Activated T-helper 2 cell treated with anti-CD3 and anti-CD28 coated beads, Interferon-gamma antibody, Interleukin-2, Interleukin-4, amounts not matched to agents 10 μg/mL and 5 μg/mL and 100 μg/mL, durations not matched to agents 14 hours and 24 hours and 36 hours (primary cell): ENCODE measurements around the gene MYZAP. TPM values are rescaled to one million over a fixed set of nuclear protein-coding genes. Genes with fewer than 3 reads are reported as not detected.

Experiments used
- DNase-seq: peaks from one replicate; pipeline ENCODE4 v3.0.0; 2021; ENCODE audit warnings: low spot score
- H3K27ac Mint-ChIP-seq: one replicate; pipeline ENCODE4 v1.8.0; 2021; ENCODE audit warnings: mixed read lengths
- H3K27me3 Mint-ChIP-seq: one replicate; pipeline ENCODE4 v1.8.0; 2021; ENCODE audit warnings: low read depth, mixed read lengths
- H3K36me3 Mint-ChIP-seq: one replicate; pipeline ENCODE4 v1.8.0; 2021; ENCODE audit warnings: low read depth, mixed read lengths
- H3K4me1 Mint-ChIP-seq: one replicate; pipeline ENCODE4 v1.8.0; 2021; ENCODE audit warnings: low read depth, mixed read lengths
- H3K4me3 Mint-ChIP-seq: one replicate; pipeline ENCODE4 v1.8.0; 2021; ENCODE audit warnings: low read depth, mild to moderate bottlenecking, moderate library complexity, mixed read lengths
- H3K9me3 Mint-ChIP-seq: one replicate; pipeline ENCODE4 v1.8.0; 2021; ENCODE audit warnings: mixed read lengths
- intact Hi-C: fragments of 100-400 bp; cut with micrococcal nuclease; formaldehyde crosslinking; loops from one replicate; pipeline ENCODE4 v1.15.1; 2023
- total RNA-seq: library from RNA; stranded (reverse); gene quantifications from 2 replicates; pipeline ENCODE4 v1.2.3, GENCODE V29; 2022

The MYZAP gene
- total RNA-seq, 1 donor from 2014 or later, result not detected

DNA sequence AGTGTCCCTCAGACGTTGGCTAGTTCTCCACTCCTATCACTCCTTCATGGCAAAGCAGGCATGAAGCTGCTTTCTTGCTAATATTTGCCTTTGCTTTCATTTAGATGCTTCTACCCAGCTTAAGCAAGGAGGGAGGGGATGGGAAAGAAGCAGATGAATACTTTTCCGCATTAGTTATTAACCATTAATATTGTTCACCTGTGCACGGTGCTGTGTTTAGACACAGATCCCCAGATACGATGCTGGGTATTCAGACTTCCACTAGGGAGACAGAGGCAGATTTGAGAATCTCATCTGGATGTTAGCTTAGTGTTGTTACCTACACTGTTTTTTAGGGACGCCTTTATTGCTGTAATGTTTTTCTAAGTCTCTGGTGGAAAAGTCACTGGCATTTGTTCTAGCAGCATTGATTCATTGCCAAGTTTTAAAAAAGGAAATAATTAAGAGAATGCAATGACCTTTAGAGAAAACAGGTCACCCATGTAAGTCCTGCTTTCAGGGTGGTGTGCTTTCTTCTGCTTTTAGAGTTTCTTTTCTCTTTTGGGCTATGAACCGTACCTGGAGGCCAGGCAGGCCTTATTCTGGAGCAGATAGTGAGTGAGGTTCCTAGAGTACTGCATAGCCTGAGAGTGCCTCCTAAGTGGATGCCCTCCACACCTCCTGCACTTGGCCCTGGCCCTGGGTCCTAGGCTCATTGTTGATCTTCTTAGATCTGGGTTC is 55.5 kb downstream of the MYZAP start:
- DNase-seq, result no peak
- Mint-ChIP-seq H3K9me3 (no peaks in the 10 kb centered on the region), H3K4me1 (peaks cover 4% of the 10 kb centered on the region), H3K4me3 (no peak overlapping the region), H3K27me3 (peaks cover 7% of the 10 kb centered on the region), H3K36me3 (no peaks in the 10 kb centered on the region), H3K27ac (no peak overlapping the region)
- intact Hi-C loops, result no loop called here

- intact Hi-C loops, result no loop called here
- Mint-ChIP-seq H3K27ac (no peak overlapping the region), H3K27me3 (peaks cover 7% of the 10 kb centered on the region), H3K4me3 (no peak overlapping the region), H3K4me1 (peaks cover 5% of the 10 kb centered on the region), H3K36me3 (no peaks in the 10 kb centered on the region), H3K9me3 (no peaks in the 10 kb centered on the region)
- DNase-seq, result no peak
These were observed 56.1 kb downstream of the MYZAP start for GRCh38 chr15:57647791-57648130.

DNA sequence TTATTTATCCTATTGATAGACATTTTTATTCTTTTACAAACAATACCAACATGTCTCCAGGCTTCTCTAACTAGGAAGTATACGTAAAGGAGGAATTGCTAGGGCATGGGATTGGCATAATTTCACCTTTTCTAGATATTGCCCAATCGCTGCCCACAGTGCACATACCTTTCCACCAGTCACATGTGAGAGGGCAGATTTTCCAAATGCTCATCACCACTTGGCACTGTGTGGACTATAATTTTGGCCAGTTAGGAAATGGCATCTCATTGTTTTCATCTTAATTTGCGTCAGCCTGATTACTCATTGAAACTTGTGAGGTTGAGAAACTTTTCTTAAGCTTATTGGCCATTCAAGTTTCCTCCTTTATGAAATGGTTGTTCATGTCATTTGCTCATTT is 57.4 kb downstream of the MYZAP start:
- Mint-ChIP-seq H3K27ac (no peak overlapping the region), H3K9me3 (no peaks in the 10 kb centered on the region), H3K4me1 (peaks cover 5% of the 10 kb centered on the region), H3K4me3 (no peak overlapping the region), H3K36me3 (no peaks in the 10 kb centered on the region), H3K27me3 (peaks cover 7% of the 10 kb centered on the region)
- DNase-seq, result no peak
- intact Hi-C loops, result no loop called here

GRCh38 chr15:57651445-57651844 is 59.7 kb downstream of the MYZAP start:
- Mint-ChIP-seq H3K9me3 (no peaks in the 10 kb centered on the region), H3K27me3 (peaks cover 3% of the 10 kb centered on the region), H3K27ac (no peak overlapping the region), H3K36me3 (no peaks in the 10 kb centered on the region), H3K4me1 (peaks cover 5% of the 10 kb centered on the region), H3K4me3 (no peak overlapping the region)
- intact Hi-C loops, result no loop called here
- DNase-seq, result no peak

DNA sequence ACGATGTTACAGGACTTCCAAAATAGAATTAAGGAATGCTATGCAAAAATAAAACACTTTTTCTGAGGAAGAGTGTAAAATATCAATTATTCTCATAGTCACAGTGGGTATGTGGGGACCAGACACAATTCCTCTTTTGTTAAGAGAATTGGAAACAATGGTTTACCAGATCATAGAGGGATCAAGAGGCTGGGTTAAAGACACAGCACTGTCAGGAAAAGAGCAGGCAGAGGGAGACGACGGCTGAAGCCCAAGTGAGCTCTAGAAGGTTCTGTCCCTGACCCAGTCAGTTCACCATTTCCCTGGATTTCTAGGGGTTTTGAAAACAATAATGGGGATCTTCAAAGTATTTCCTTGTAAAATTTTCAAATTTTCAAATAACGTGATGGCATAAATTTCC is 60.8 kb downstream of the MYZAP start:
- intact Hi-C loops, result no loop called here
- H3K36me3 Mint-ChIP-seq, result no peaks in the 10 kb centered on the region
- H3K27ac Mint-ChIP-seq, result no peak overlapping the region
- no peaks in the 10 kb centered on the region for H3K9me3 Mint-ChIP-seq
- H3K4me1 Mint-ChIP-seq, result peaks cover 5% of the 10 kb centered on the region
- no peak overlapping the region for H3K4me3 Mint-ChIP-seq
- H3K27me3 Mint-ChIP-seq, result peaks cover 5% of the 10 kb centered on the region
- no peak for DNase-seq

- Mint-ChIP-seq H3K4me3 (no peak overlapping the region), H3K27me3 (peaks cover 12% of the 10 kb centered on the region), H3K36me3 (no peaks in the 10 kb centered on the region), H3K9me3 (no peaks in the 10 kb centered on the region), H3K4me1 (peaks cover 5% of the 10 kb centered on the region), H3K27ac (no peak overlapping the region)
- DNase-seq, result no peak
- intact Hi-C loops, result no loop called here
These were observed 62.6 kb downstream of the MYZAP start for GRCh38 chr15:57654153-57654852.

GRCh38 chr15:57655053-57655452 is 63.3 kb downstream of the MYZAP start:
- Mint-ChIP-seq H3K27me3 (peaks cover 17% of the 10 kb centered on the region), H3K4me1 (peaks cover 5% of the 10 kb centered on the region), H3K9me3 (no peaks in the 10 kb centered on the region), H3K36me3 (no peaks in the 10 kb centered on the region), H3K4me3 (no peak overlapping the region), H3K27ac (no peak overlapping the region)
- intact Hi-C loops, result no loop called here
- DNase-seq, result no peak

DNA sequence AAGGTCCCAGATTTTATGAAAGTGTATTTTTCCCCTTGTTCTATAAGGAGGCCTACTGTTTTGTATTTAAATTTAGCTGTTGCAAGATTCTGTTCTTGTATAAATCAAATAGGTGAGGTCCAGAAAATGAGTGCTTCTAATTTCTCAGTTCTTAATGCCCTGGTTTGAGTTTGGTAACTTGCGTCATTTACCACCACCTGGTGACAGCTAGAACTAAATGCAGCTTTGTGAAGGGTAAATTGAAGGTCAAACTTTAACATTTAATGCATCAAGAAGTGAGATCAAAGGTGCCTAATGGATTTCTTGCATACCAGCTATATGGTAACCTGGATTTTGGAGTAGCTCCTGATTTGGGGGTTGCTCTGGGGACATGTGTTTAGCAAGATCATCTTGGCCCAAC is 64.1 kb downstream of the MYZAP start:
- H3K9me3 Mint-ChIP-seq, result no peaks in the 10 kb centered on the region
- no peak overlapping the region for H3K4me3 Mint-ChIP-seq
- no peak overlapping the region for H3K27ac Mint-ChIP-seq
- peaks cover 17% of the 10 kb centered on the region for H3K27me3 Mint-ChIP-seq
- DNase-seq, result no peak
- H3K4me1 Mint-ChIP-seq, result peaks cover 5% of the 10 kb centered on the region
- intact Hi-C loops, result no loop called here
- H3K36me3 Mint-ChIP-seq, result no peaks in the 10 kb centered on the region

GRCh38 chr15:57656434-57656833 is 64.7 kb downstream of the MYZAP start:
- Mint-ChIP-seq H3K9me3 (no peaks in the 10 kb centered on the region), H3K36me3 (no peaks in the 10 kb centered on the region)

GRCh38 chr15:57657619-57658018 is 65.9 kb downstream of the MYZAP start:
- Mint-ChIP-seq H3K4me3 (no peak overlapping the region), H3K9me3 (no peaks in the 10 kb centered on the region), H3K36me3 (no peaks in the 10 kb centered on the region), H3K27me3 (peaks cover 28% of the 10 kb centered on the region), H3K27ac (no peak overlapping the region), H3K4me1 (no peaks in the 10 kb centered on the region)
- intact Hi-C loops, result no loop called here
- no peak for DNase-seq

More at GRCh38 chr15:57656434-57656833, 64.7 kb downstream of the MYZAP start:
- no peak overlapping the region for H3K27ac Mint-ChIP-seq
- no peak for DNase-seq
- H3K27me3 Mint-ChIP-seq, result peaks cover 20% of the 10 kb centered on the region
- no peak overlapping the region for H3K4me3 Mint-ChIP-seq
- peaks cover 3% of the 10 kb centered on the region for H3K4me1 Mint-ChIP-seq
- intact Hi-C loops, result no loop called here

GRCh38 chr15:57662091-57662744 is 70.5 kb downstream of the MYZAP start:
- DNase-seq, result no peak
- intact Hi-C loops, result no loop called here
- Mint-ChIP-seq H3K9me3 (no peaks in the 10 kb centered on the region), H3K4me1 (no peaks in the 10 kb centered on the region), H3K36me3 (no peaks in the 10 kb centered on the region), H3K4me3 (no peak overlapping the region), H3K27me3 (peaks cover 36% of the 10 kb centered on the region), H3K27ac (no peak overlapping the region)

- Mint-ChIP-seq H3K27me3 (peaks cover 35% of the 10 kb centered on the region), H3K27ac (no peak overlapping the region)
These were observed 71.1 kb downstream of the MYZAP start for GRCh38 chr15:57662802-57663201.

GRCh38 chr15:57663262-57663661 is 71.6 kb downstream of the MYZAP start:
- DNase-seq, result no peak
- H3K27ac Mint-ChIP-seq, result no peak overlapping the region
- H3K4me1 Mint-ChIP-seq, result no peaks in the 10 kb centered on the region
- no peaks in the 10 kb centered on the region for H3K9me3 Mint-ChIP-seq
- H3K4me3 Mint-ChIP-seq, result no peak overlapping the region
- H3K36me3 Mint-ChIP-seq, result no peaks in the 10 kb centered on the region
- H3K27me3 Mint-ChIP-seq, result peaks cover 37% of the 10 kb centered on the region
- intact Hi-C loops, result no loop called here

More at GRCh38 chr15:57662802-57663201, 71.1 kb downstream of the MYZAP start:
- Mint-ChIP-seq H3K9me3 (no peaks in the 10 kb centered on the region), H3K36me3 (no peaks in the 10 kb centered on the region), H3K4me3 (no peak overlapping the region), H3K4me1 (no peaks in the 10 kb centered on the region)
- DNase-seq, result no peak
- intact Hi-C loops, result no loop called here
